Keratinocyte (primary cell): ENCODE data around the gene CORO1C. TPM values are rescaled to one million over a fixed set of nuclear protein-coding genes. Genes with fewer than 3 reads are reported as not detected.
"Not testable (repeated sequence)": the region's sequence is repeated elsewhere in the genome, so short reads cannot be mapped to it uniquely, and the experiment has no call there.

Experiments
- DNase-seq: peaks from one replicate; pipeline ENCODE4 v3.0.0-alpha.2; 2011; ENCODE audit warnings: low read depth, missing footprints, low spot score
- FAIRE-seq: peaks from 2 replicates; lab custom pipeline; 2011; peaks lifted over from hg19 to GRCh38; lab: Jason Lieb, UNC
- H2AFZ ChIP-seq: 2 replicates; pipeline ENCODE4 v1.6.0; 2012; ENCODE audit warnings: low read length, control low read depth, inconsistent platforms; ENCODE audit not compliant: control insufficient read depth
- H3K27ac ChIP-seq: 2 replicates; pipeline ENCODE4 v1.5.1; 2011; ENCODE audit warnings: low read length; ENCODE audit not compliant: control insufficient read depth, insufficient read depth
- H3K27me3 ChIP-seq: 3 replicates; pipeline ENCODE4 v1.6.0; 2011; ENCODE audit warnings: low read length; ENCODE audit not compliant: control insufficient read depth, insufficient read depth; ENCODE audit errors: extremely low read depth
- H3K36me3 ChIP-seq, 2 experiments: 2 replicates in 1 of 2; 3 replicates in 1 of 2; pipeline ENCODE4 v1.5.1; 2011; ENCODE audit warnings: low read length in 2 of 2, mild to moderate bottlenecking in 1 of 2; ENCODE audit not compliant: control insufficient read depth in 2 of 2, insufficient read depth in 2 of 2; ENCODE audit errors: extremely low read depth in 1 of 2
- H3K4me1 ChIP-seq: 3 replicates; pipeline ENCODE4 v1.5.1; 2011; ENCODE audit warnings: low read length; ENCODE audit not compliant: control insufficient read depth, insufficient read depth; ENCODE audit errors: extremely low read depth
- H3K4me2 ChIP-seq: 3 replicates; pipeline ENCODE4 v1.6.0; 2011; ENCODE audit warnings: low read depth, low read length; ENCODE audit not compliant: control insufficient read depth, insufficient read depth; ENCODE audit errors: extremely low read depth
- H3K4me3 ChIP-seq, 3 experiments: fragments of 200-600 bp in 1 of 3; sonication (generic) in 1 of 3; 2 replicates in 2 of 3; 3 replicates in 1 of 3; pipeline ENCODE4 v1.5.1; 2011 to 2016; ENCODE audit warnings: low read length in 3 of 3, mild to moderate bottlenecking in 3 of 3, control low read depth in 2 of 3, inconsistent platforms in 1 of 3, low read depth in 1 of 3, mixed read lengths in 1 of 3, mixed run types in 1 of 3, moderate library complexity in 1 of 3; ENCODE audit not compliant: control insufficient read depth in 2 of 3, insufficient read depth in 2 of 3; ENCODE audit errors: extremely low read depth in 1 of 3
- H3K79me2 ChIP-seq: 2 replicates; pipeline ENCODE4 v1.6.0; 2012; ENCODE audit warnings: low read length; ENCODE audit not compliant: control insufficient read depth, insufficient read depth
- H3K9ac ChIP-seq: 3 replicates; pipeline ENCODE4 v1.6.0; 2011; ENCODE audit warnings: low read length; ENCODE audit not compliant: control insufficient read depth, insufficient read depth; ENCODE audit errors: extremely low read depth
- H3K9me1 ChIP-seq: 3 replicates; pipeline ENCODE4 v1.6.0; 2011; ENCODE audit warnings: low read length; ENCODE audit not compliant: control insufficient read depth, insufficient read depth; ENCODE audit errors: extremely low read depth
- H3K9me3 ChIP-seq: 2 replicates; pipeline ENCODE4 v1.5.1; 2012; ENCODE audit warnings: low read depth, low read length; ENCODE audit not compliant: control insufficient read depth
- H4K20me1 ChIP-seq: 3 replicates; pipeline ENCODE4 v1.6.0; 2011; ENCODE audit warnings: low read length; ENCODE audit not compliant: control insufficient read depth, insufficient read depth; ENCODE audit errors: extremely low read depth
- CTCF ChIP-seq, 3 experiments: IDR thresholded peaks in 1 of 3; conservative IDR thresholded peaks in 1 of 3; optimal IDR thresholded peaks in 1 of 3; 2 replicates in 2 of 3; 3 replicates in 1 of 3; pipeline versions ENCODE3 to v1.5.1; 2011; ENCODE audit warnings: low read length in 3 of 3, mild to moderate bottlenecking in 3 of 3, moderate library complexity in 2 of 3, control low read depth in 1 of 3, inconsistent platforms in 1 of 3; ENCODE audit not compliant: insufficient read depth in 2 of 3; ENCODE audit errors: extremely low read depth in 1 of 3
- EZH2 ChIP-seq: IDR thresholded peaks from one replicate; pipeline ENCODE4 v1.6.1; 2012; ENCODE audit warnings: inconsistent platforms, mild to moderate bottlenecking, low read length, moderate library complexity
- dilution Hi-C: fragments of 300-500 bp; cut with MboI; formaldehyde crosslinking; loops from one replicate; pipeline ENCODE4 v1.7.0; 2020; ENCODE audit warnings: low sequenced_read_pairs; ENCODE audit not compliant: extremely low pct_ligation_motif_present
- polyA plus RNA-seq, 5 experiments: library from polyadenylated mRNA; depleted of rRNA in 3 of 5; stranded (reverse) in 3 of 5; stranded (forward) in 1 of 5; unstranded in 1 of 5; fragments of >200 nt; gene quantifications; 1 replicate in 1 of 5; 2 replicates in 3 of 5; 3 replicates in 1 of 5; pipeline versions ENCODE4 v1.2.1 to v1.2.3, GENCODE V29; 2011 to 2012; ENCODE audit warnings: missing spikeins in 2 of 5, low read depth in 1 of 5, low replicate concordance in 1 of 5

CORO1C gene
- polyA plus RNA-seq, 1 donor (not counting 4 experiments of a cell fraction or from before 2014, with no cell fraction given): 283 TPM

GRCh38 chr12:108751821-108752220 lies 20.5 kb upstream of the CORO1C start:
- no peaks in the 10 kb centered on the region for H3K4me1 ChIP-seq
- H3K9me3 ChIP-seq: no peaks in the 10 kb centered on the region
- no peaks in the 10 kb centered on the region for H3K9me1 ChIP-seq
- H3K4me2 ChIP-seq: no peak overlapping the region
- no peaks in the 10 kb centered on the region for H3K36me3 ChIP-seq
- no peaks in the 10 kb centered on the region for H4K20me1 ChIP-seq
- FAIRE-seq: no peak
- no peak for TF ChIP-seq EZH2
- no peak for TF ChIP-seq CTCF (optimal IDR thresholded peaks at IDR 0.05 in 1 of 3, IDR thresholded peaks at IDR 0.05 in 1 of 3, conservative IDR thresholded peaks at IDR 0.05 in 1 of 3; ENCODE audit: extremely low read depth in 1 of 3, insufficient read depth in 2 of 3, low read length in 3 of 3)
- H3K4me3 ChIP-seq: no peak overlapping the region
- no peak overlapping the region for H2AFZ ChIP-seq
- H3K27ac ChIP-seq: no peak overlapping the region
- no peak overlapping the region for H3K9ac ChIP-seq
- dilution Hi-C loops: no loop called here
- H3K79me2 ChIP-seq: no peaks in the 10 kb centered on the region
- H3K27me3 ChIP-seq: no peaks in the 10 kb centered on the region
- DNase-seq: no peak

- H3K9me3 ChIP-seq, H3K27ac ChIP-seq, H3K4me1 ChIP-seq, H3K36me3 ChIP-seq, H4K20me1 ChIP-seq, H3K4me3 ChIP-seq, FAIRE-seq, H2AFZ ChIP-seq, H3K9me1 ChIP-seq, H3K9ac ChIP-seq, DNase-seq, H3K79me2 ChIP-seq, H3K4me2 ChIP-seq, dilution Hi-C loops, H3K27me3 ChIP-seq: not testable (repeated sequence)
Observed at GRCh38 chr12:108751003-108751402, 19.7 kb upstream of the CORO1C start.

GRCh38 chr12:108750526-108750925 lies 19.2 kb upstream of the CORO1C start:
- TF ChIP-seq CTCF (optimal IDR thresholded peaks at IDR 0.05 in 1 of 3, IDR thresholded peaks at IDR 0.05 in 1 of 3, conservative IDR thresholded peaks at IDR 0.05 in 1 of 3; ENCODE audit: extremely low read depth in 1 of 3, insufficient read depth in 2 of 3, low read length in 3 of 3) (no peak), EZH2 (no peak)
- H3K9me3 ChIP-seq: no peaks in the 10 kb centered on the region
- FAIRE-seq: no peak
- DNase-seq: no peak
- no peak overlapping the region for H2AFZ ChIP-seq
- H3K9me1 ChIP-seq: no peaks in the 10 kb centered on the region
- dilution Hi-C loops: no loop called here
- no peaks in the 10 kb centered on the region for H3K79me2 ChIP-seq
- no peak overlapping the region for H3K4me3 ChIP-seq
- no peak overlapping the region for H3K4me2 ChIP-seq
- H3K27ac ChIP-seq: no peak overlapping the region
- H3K9ac ChIP-seq: no peak overlapping the region
- H4K20me1 ChIP-seq: no peaks in the 10 kb centered on the region
- H3K4me1 ChIP-seq: no peaks in the 10 kb centered on the region
- H3K27me3 ChIP-seq: no peaks in the 10 kb centered on the region
- no peaks in the 10 kb centered on the region for H3K36me3 ChIP-seq
